RWPE1 (cell line): ENCODE results near the gene UBE2E2.

Experiments
- CTCF ChIA-PET: fragments of 350-600 bp; sonication (Branson Sonifier 250); formaldehyde crosslinking; extraction: SDS; loops from one replicate; lab custom pipeline; 2021; lab: Yijun Ruan, JAX
- POLR2A ChIA-PET: fragments of 400-600 bp; formaldehyde crosslinking; extraction: SDS; loops from one replicate; lab custom pipeline; 2020; ENCODE audit warnings: antibody characterized with exemption; ENCODE audit not compliant: low non-redundant PET; lab: Yijun Ruan, JAX
- DNase-seq: peaks from one replicate; pipeline ENCODE4 v3.0.0; 2012; ENCODE audit warnings: low spot score
- H3K27ac ChIP-seq: fragments of 450-650 bp; 2 replicates; pipeline ENCODE4 v1.5.1; 2017
- TF ChIP-seq, protein P1 (sequence below): fragments of 450-650 bp; conservative IDR thresholded peaks from 2 replicates; pipeline ENCODE4 v1.5.1; 2017; ENCODE audit warnings: low read depth, mild to moderate bottlenecking

The UBE2E2 gene

GRCh38 chr3:23501201-23501802, 298.2 kb downstream of the UBE2E2 start:
- CTCF ChIA-PET, result interaction anchor here (0.6 kb wide), 1 partner anchor 157 kb away, joined by 3 read pairs; no protein-coding TSS in a partner anchor
- TF ChIP-seq, protein P1, sequence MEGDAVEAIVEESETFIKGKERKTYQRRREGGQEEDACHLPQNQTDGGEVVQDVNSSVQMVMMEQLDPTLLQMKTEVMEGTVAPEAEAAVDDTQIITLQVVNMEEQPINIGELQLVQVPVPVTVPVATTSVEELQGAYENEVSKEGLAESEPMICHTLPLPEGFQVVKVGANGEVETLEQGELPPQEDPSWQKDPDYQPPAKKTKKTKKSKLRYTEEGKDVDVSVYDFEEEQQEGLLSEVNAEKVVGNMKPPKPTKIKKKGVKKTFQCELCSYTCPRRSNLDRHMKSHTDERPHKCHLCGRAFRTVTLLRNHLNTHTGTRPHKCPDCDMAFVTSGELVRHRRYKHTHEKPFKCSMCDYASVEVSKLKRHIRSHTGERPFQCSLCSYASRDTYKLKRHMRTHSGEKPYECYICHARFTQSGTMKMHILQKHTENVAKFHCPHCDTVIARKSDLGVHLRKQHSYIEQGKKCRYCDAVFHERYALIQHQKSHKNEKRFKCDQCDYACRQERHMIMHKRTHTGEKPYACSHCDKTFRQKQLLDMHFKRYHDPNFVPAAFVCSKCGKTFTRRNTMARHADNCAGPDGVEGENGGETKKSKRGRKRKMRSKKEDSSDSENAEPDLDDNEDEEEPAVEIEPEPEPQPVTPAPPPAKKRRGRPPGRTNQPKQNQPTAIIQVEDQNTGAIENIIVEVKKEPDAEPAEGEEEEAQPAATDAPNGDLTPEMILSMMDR, result no peak
- peak; percentile 26 for DNase-seq
- H3K27ac ChIP-seq, result no peak overlapping the region
- POLR2A ChIA-PET, result no interaction called here

DNA sequence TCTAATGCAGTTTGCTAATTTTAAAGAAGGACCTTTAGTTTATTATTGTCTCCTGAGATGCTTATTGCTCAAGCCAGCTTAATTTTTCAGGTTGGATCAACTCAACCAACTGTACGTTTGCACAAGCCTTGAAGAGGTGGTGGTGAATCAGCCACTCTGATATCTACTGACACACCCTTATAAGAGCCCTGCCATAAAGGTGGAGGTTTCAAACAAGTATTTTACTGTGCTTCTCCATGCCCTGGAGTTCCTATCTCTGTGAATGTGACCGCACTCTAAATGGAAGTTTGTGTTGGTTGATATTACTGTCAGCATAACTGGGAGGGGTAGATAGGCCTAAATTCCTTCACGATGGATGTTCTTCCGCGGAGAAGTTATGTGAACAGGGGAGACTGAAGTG, 305.3 kb downstream of the UBE2E2 start:
- TF ChIP-seq, protein P1, result no peak
- no peak for DNase-seq
- ChIA-PET CTCF (no interaction called here), POLR2A (no interaction called here)
- no peak overlapping the region for H3K27ac ChIP-seq

DNA sequence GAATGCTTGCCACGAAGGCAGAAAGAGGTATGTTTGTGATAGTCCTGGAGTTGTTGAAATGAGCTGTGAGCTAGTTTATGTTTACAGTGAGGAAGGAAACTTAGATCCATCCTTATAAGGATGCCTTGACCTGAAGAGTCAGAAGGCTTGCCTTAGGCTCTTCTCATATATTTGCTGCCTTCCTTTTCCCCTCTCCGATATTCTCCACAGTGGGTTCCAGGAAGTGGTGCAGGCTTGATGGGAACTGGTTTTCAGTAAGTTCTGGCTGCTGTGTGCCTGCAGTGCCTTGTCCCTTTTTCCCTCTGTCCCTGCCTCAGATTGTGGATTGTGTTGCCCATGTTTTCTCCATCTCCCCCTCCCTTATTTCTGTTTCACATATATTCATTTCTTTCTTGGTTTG, 315.3 kb downstream of the UBE2E2 start:
- TF ChIP-seq, protein P1, result no peak
- CTCF ChIA-PET, result no interaction called here
- H3K27ac ChIP-seq, result no peak overlapping the region
- POLR2A ChIA-PET, result no interaction called here
- no peak for DNase-seq

DNA sequence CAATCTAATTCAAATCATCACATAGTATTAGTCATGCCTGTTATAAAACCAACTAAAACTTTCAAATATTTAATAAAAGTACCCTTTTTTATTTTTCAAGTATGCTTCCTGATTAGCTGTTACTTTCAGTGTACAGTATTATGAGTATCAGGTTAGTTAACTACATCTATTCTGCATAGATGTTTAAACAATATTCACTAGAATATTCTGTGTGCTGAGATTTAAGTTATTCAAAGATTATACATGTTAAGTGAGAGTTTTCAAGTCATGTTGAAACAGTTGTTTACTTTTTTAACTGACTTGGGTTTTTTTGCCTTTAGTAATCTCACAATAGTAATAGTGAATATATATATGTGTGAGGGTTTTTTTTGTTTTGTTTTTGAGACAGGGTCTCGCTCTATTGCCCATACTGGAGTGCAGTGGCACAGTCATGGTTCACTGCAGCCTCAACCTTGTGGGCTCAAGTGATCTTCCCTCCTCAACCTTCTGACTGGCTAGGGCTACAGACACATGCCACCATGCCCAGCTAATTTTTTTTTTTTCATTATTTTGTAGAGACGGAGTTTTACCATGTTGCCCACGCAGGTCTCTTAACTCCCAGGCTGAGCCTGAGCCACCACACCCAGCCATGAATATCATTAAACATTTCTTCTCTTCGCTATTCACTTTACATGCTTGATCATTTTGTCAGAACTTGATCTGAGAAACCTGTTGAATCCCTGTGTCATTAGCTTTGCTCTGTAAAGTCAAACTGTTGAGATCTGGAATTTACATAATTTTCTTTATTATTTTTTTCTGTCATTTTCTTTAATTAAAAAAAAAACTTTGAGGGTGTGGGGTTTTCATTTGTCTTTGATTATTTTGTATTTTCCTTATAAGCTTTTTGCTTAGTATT, 316.4 kb downstream of the UBE2E2 start:
- DNase-seq, result no peak
- TF ChIP-seq, protein P1, result no peak
- ChIA-PET CTCF (interaction anchor here (0.6 kb wide), 2 partner anchors 143 to 145 kb away, joined by 3 read pairs; no protein-coding TSS in a partner anchor), POLR2A (no interaction called here)
- no peak overlapping the region for H3K27ac ChIP-seq

DNA sequence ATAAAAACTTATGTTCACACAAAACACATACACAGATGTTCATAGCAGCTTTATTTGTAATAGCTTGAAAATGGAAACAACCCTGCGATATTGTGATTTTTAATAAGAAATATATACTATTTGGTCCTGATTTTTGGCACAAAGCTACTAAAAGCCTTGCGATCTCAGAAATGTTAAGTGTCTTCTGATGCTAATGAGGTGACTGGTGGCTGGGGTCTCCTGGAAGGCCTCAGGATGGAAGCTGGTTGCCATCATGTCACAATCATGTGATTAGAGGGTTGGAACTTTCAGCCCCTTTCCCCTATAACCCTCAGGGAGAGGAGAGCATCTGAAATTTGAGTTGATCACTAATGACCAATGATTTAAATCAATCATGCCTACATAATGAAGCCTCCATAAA, 324.2 kb downstream of the UBE2E2 start:
- CTCF ChIA-PET, result interaction anchor here (0.7 to 0.9 kb wide), 2 partner anchors 10 to 133 kb away, joined by 3 read pairs; no protein-coding TSS in a partner anchor
- no peak for DNase-seq
- POLR2A ChIA-PET, result no interaction called here
- no peak overlapping the region for H3K27ac ChIP-seq
- TF ChIP-seq, protein P1, result no peak

DNA sequence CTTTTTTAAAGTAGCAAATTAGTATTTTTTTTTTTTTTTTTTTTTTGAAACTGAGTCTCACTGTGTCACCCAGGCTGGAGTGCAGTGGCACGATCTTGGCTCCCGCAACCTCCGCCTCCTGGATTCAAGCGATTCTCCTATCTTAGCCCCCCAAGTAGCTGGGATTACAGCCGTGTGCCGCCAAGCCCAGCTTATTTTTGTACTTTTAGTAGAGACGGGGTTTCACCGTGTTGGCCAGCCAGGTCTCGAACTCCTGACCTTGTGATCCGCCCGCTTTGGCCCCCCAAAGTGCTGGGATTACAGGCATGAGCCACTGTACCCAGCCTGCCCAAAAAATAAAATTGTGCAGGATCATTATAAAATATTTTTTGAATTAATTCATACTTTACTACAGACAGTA, 330.5 kb downstream of the UBE2E2 start:
- ChIA-PET POLR2A (no interaction called here), CTCF (interaction anchor here (0.6 kb wide), 1 partner anchor 61 kb away, joined by 3 read pairs; no protein-coding TSS in a partner anchor)
- TF ChIP-seq, protein P1, result no peak
- no peak for DNase-seq
- H3K27ac ChIP-seq, result no peak overlapping the region
